Activated T-helper 1 cell treated with anti-CD3 and anti-CD28 coated beads, Interleukin-12 subunit alpha, Interleukin-12 subunit beta, Interleukin-2, Interleukin-4 antibody, amounts not matched to agents 30 ng/mL and 10 ng/mL and 1 ng/mL, durations not matched to agents 14 hours and 24 hours and 36 hours (primary cell): Measurements from ENCODE around the gene KNTC1. TPM values are rescaled to one million over a fixed set of nuclear protein-coding genes. Genes with fewer than 3 reads are reported as not detected.
"Not testable (repeated sequence)": the region's sequence is repeated elsewhere in the genome, so short reads cannot be mapped to it uniquely, and the experiment has no call there.

Experiments used
- DNase-seq: peaks from one replicate; pipeline ENCODE4 v3.0.0; 2021; ENCODE audit warnings: low spot score
- H3K27ac Mint-ChIP-seq: one replicate; pipeline ENCODE4 v1.8.0; 2021; ENCODE audit warnings: mild to moderate bottlenecking, mixed read lengths
- H3K27me3 Mint-ChIP-seq: one replicate; pipeline ENCODE4 v1.8.0; 2022; ENCODE audit warnings: mild to moderate bottlenecking, moderate library complexity, mixed read lengths; ENCODE audit not compliant: insufficient read depth
- H3K36me3 Mint-ChIP-seq: one replicate; pipeline ENCODE4 v1.8.0; 2021; ENCODE audit warnings: low read depth, mixed read lengths
- H3K4me1 Mint-ChIP-seq: one replicate; pipeline ENCODE4 v1.8.0; 2021; ENCODE audit warnings: low read depth, mixed read lengths
- H3K4me3 Mint-ChIP-seq: one replicate; pipeline ENCODE4 v1.8.0; 2021; ENCODE audit warnings: mild to moderate bottlenecking, moderate library complexity, mixed read lengths
- H3K9me3 Mint-ChIP-seq: one replicate; pipeline ENCODE4 v1.8.0; 2021; ENCODE audit warnings: mixed read lengths
- intact Hi-C: fragments of 100-400 bp; cut with micrococcal nuclease; formaldehyde crosslinking; loops from one replicate; pipeline ENCODE4 v1.15.1; 2024
- total RNA-seq: library from RNA; stranded (reverse); gene quantifications from 2 replicates; pipeline ENCODE4 v1.2.3, GENCODE V29; 2022

The KNTC1 gene
- total RNA-seq: 122 and 126 TPM in 2 replicates

- Mint-ChIP-seq H3K4me1 (peaks cover 43% of the 10 kb centered on the region), H3K4me3 (no peak within 1 kb of the TSS), H3K27ac (no peak within 1 kb of the TSS), H3K27me3 (no peaks in the 10 kb centered on the region), H3K36me3 (peaks cover 31% of the 10 kb centered on the region), H3K9me3 (no peaks in the 10 kb centered on the region)
- DNase-seq: peak; percentile 99
- intact Hi-C loops: loop anchor here (1.0 to 10.0 kb wide), 11 partner anchors 26 to 1842 kb away; partner anchors contain the start of genes ABCB9, DENR, DIABLO and HCAR1
Observed at GRCh38 chr12:122526683-122527477, at the start of gene KNTC1, which contains the start of gene RSRC2. Gene KNTC1 (plus strand): TSS chr12:122527249. CDS start chr12:122530064, 2,815 bp downstream. Gene RSRC2 (minus strand): TSS chr12:122526936. CDS start chr12:122526853, 83 bp downstream.

- intact Hi-C loops: no loop called here
- Mint-ChIP-seq H3K27ac (no peak overlapping the region), H3K4me3 (no peak overlapping the region), H3K4me1 (peaks cover 3% of the 10 kb centered on the region), H3K27me3 (no peaks in the 10 kb centered on the region), H3K9me3 (no peaks in the 10 kb centered on the region), H3K36me3 (peaks cover 65% of the 10 kb centered on the region)
- no peak for DNase-seq
Observed at GRCh38 chr12:122480753-122481152, 46.3 kb upstream of the KNTC1 start.

DNA sequence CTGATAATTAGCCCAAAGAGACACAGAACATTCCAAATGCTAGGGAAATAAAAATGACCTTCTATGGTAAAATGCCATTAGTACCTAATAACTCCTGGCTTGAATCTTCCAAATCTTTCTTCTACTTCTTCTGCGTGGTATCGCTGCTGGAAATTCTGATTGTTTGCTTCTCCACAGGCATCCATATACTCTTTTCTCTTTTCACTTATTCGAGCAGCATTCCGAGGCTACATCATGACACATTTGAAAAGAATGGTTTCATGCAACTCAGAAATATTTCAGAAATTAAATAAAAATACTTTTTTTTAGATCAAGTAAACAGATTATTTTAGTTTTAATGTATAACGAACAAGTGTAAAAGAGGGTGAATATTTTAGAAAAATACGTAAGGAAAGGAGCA is 45.2 kb upstream of the KNTC1 start:
- Mint-ChIP-seq H3K4me1 (no peaks in the 10 kb centered on the region), H3K36me3 (peaks cover 59% of the 10 kb centered on the region), H3K4me3 (no peak overlapping the region), H3K27ac (no peak overlapping the region), H3K9me3 (no peaks in the 10 kb centered on the region), H3K27me3 (no peaks in the 10 kb centered on the region)
- DNase-seq: no peak
- intact Hi-C loops: no loop called here

GRCh38 chr12:122483969-122484368 is 43.1 kb upstream of the KNTC1 start:
- H3K9me3 Mint-ChIP-seq: no peaks in the 10 kb centered on the region
- DNase-seq: no peak
- intact Hi-C loops: loop anchor here (2.0 kb wide), 1 partner anchor 17 kb away; the partner anchor contains the start of gene ZCCHC8
- H3K27me3 Mint-ChIP-seq: no peaks in the 10 kb centered on the region
- no peak overlapping the region for H3K4me3 Mint-ChIP-seq
- H3K27ac Mint-ChIP-seq: no peak overlapping the region
- no peaks in the 10 kb centered on the region for H3K4me1 Mint-ChIP-seq
- H3K36me3 Mint-ChIP-seq: peaks cover 53% of the 10 kb centered on the region

DNA sequence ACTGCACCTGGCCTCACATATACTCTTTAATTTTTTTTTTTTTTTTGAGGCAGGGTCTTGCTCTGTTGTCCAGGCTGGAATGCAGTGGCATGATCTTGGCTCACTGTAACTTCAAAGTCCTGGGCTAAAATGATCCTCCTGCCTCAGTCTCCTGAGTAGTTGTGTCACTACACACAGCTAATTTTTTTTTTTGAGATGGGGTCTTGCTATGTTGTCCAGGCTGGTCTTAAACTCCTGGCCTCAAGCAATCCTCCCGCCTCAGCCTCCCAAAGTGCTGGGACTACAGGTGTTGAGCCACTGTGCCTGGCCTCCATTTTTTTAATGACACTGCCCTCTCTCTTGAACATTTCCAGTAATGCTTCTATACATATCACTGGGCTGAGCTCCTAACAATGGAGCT is 42.7 kb upstream of the KNTC1 start:
- H3K27me3 Mint-ChIP-seq, DNase-seq, H3K4me1 Mint-ChIP-seq, H3K4me3 Mint-ChIP-seq, H3K9me3 Mint-ChIP-seq: not testable (repeated sequence)
- H3K36me3 Mint-ChIP-seq: peaks cover 54% of the 10 kb centered on the region
- H3K27ac Mint-ChIP-seq: peak overlapping the region; percentile 0
- intact Hi-C loops: loop anchor here (2.0 kb wide), 1 partner anchor 16 kb away; the partner anchor contains the start of gene ZCCHC8

- peaks cover 52% of the 10 kb centered on the region for H3K36me3 Mint-ChIP-seq
- H3K27ac Mint-ChIP-seq, intact Hi-C loops, H3K4me3 Mint-ChIP-seq, H3K9me3 Mint-ChIP-seq, H3K27me3 Mint-ChIP-seq, DNase-seq, H3K4me1 Mint-ChIP-seq: not testable (repeated sequence)
Observed at GRCh38 chr12:122486360-122486759, 40.7 kb upstream of the KNTC1 start.

DNA sequence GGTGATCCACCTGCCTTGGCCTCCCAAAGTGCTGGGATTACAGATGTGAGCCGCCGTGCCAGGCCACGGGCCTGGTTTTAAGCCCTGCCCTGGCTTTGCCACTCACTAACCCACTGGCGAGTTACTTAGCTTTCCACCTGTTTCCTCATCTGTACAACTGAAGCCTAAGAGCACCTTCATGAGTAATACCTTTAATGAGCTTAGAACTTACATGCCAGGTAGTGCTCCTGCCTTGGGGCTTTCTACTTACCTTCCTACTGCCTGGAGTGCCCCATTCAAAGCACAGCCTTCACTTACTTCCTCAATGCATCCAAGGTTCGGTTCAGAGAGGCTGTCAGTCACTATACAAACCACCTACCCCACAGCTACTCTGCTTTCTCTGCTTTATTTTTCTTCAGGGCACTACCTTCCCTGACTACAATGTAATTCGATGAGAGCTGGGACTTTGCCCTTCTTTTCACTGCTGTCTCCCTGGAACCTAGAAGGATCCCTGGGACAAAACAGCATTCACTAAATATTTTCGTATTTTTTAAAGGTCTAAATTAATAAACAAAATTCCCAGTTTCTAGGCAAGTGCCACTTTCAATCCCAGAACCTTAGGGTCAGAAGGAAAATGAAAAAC is 40.1 kb upstream of the KNTC1 start:
- intact Hi-C loops: no loop called here
- no peak overlapping the region for H3K4me3 Mint-ChIP-seq
- H3K9me3 Mint-ChIP-seq: no peaks in the 10 kb centered on the region
- no peaks in the 10 kb centered on the region for H3K27me3 Mint-ChIP-seq
- H3K4me1 Mint-ChIP-seq: peaks cover 3% of the 10 kb centered on the region
- no peak for DNase-seq
- H3K27ac Mint-ChIP-seq: no peak overlapping the region
- H3K36me3 Mint-ChIP-seq: peaks cover 52% of the 10 kb centered on the region

DNA sequence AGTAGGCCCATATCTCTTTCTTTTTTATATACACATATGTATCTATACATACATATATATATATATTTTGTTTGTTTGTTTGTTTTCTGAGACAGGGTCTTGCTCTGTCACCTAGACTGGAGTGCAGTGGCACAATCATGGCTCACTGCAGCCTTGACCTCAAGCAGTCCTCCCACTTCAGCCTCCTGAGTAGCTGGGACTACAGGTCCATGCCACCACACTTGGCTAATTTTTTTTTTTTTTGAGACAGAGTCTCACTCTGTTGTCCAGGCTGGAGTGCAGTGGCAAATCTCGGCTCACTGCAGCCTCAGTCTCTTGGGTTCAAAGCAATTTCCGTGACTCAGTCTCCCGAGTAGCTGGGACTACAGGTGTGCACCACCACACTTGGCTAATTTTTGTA is 39.2 kb upstream of the KNTC1 start:
- DNase-seq, H3K4me3 Mint-ChIP-seq, H3K27ac Mint-ChIP-seq, intact Hi-C loops, H3K9me3 Mint-ChIP-seq, H3K27me3 Mint-ChIP-seq, H3K4me1 Mint-ChIP-seq: not testable (repeated sequence)
- peaks cover 52% of the 10 kb centered on the region for H3K36me3 Mint-ChIP-seq

- Mint-ChIP-seq H3K36me3 (peaks cover 44% of the 10 kb centered on the region), H3K4me3 (no peak overlapping the region), H3K4me1 (peaks cover 4% of the 10 kb centered on the region), H3K27ac (no peak overlapping the region), H3K9me3 (no peaks in the 10 kb centered on the region), H3K27me3 (no peaks in the 10 kb centered on the region)
- no peak for DNase-seq
- intact Hi-C loops: no loop called here
Observed at GRCh38 chr12:122489038-122489437, 38.0 kb upstream of the KNTC1 start.

DNA sequence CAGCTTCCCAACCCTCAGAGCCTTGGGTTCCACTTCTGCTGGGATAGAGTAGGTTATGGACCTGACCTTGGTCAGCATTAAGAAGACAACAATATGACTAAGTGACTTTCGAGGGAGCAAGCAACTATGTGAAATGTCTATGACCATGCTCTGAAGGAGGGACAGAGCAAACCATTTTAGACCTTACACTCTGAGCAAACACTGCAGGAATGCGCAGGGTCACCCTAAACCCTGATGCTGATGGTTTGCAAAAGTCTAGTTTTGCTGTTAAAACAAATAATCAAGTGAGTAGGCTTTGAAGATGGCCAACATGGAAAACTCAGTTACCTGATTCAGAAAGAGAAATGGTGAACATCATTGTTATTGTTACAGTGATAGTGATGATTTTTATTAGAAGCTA is 35.1 kb upstream of the KNTC1 start:
- Mint-ChIP-seq H3K27ac (no peak overlapping the region), H3K9me3 (no peaks in the 10 kb centered on the region), H3K4me1 (peaks cover 12% of the 10 kb centered on the region), H3K4me3 (no peak overlapping the region), H3K36me3 (peaks cover 34% of the 10 kb centered on the region), H3K27me3 (no peaks in the 10 kb centered on the region)
- intact Hi-C loops: no loop called here
- DNase-seq: no peak

GRCh38 chr12:122493222-122493621 is 33.8 kb upstream of the KNTC1 start:
- Mint-ChIP-seq H3K36me3 (peaks cover 30% of the 10 kb centered on the region), H3K4me1 (peaks cover 12% of the 10 kb centered on the region)
- H3K27ac Mint-ChIP-seq, H3K27me3 Mint-ChIP-seq, intact Hi-C loops, H3K4me3 Mint-ChIP-seq, H3K9me3 Mint-ChIP-seq, DNase-seq: not testable (repeated sequence)

DNA sequence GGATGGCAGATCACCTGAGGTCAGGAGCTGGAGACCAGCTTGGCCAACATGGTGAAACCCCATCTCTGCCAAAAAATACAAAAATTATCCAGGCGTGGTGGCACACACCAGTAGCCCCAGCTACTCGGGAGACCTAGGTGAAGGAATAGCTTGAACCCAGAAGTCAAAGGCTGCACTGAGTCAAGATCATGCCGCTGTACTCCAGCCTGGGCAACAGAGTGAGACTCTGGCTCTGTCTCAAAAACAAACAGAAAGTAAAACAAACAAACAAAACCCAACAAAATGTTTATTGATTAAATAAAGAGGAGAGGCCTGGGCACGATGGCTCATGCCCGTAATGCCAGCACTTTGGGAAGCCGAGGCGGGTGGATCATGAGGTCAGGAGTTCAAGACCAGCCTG is 31.8 kb upstream of the KNTC1 start:
- Mint-ChIP-seq H3K4me3 (peak overlapping the region; percentile 10), H3K27ac (no peak overlapping the region), H3K27me3 (no peaks in the 10 kb centered on the region), H3K9me3 (no peaks in the 10 kb centered on the region), H3K36me3 (peaks cover 29% of the 10 kb centered on the region), H3K4me1 (peaks cover 25% of the 10 kb centered on the region)
- no peak for DNase-seq
- intact Hi-C loops: no loop called here
